GM12864 (cell line): Measurements from ENCODE around the gene PDYN.

ENCODE experiments used
- DNase-seq: peaks from one replicate; pipeline ENCODE4 v3.0.0-alpha.2; 2011; ENCODE audit warnings: low read depth
- H3K4me3 ChIP-seq: 2 replicates; pipeline ENCODE4 v1.5.1; 2011; ENCODE audit warnings: mild to moderate bottlenecking, low read depth, low read length, control low read depth
- CTCF ChIP-seq: IDR thresholded peaks from 2 replicates; pipeline ENCODE4 v1.5.1; 2011; ENCODE audit warnings: low read depth, mild to moderate bottlenecking, moderate library complexity, low read length, control low read depth, inconsistent platforms; ENCODE audit errors: missing control alignments

PDYN gene

GRCh38 chr20:1947535-1947846, 46.4 kb downstream of the PDYN start:
- no peak for DNase-seq
- H3K4me3 ChIP-seq, result no peak overlapping the region
- TF ChIP-seq CTCF, result no peak

GRCh38 chr20:1946762-1947534, 46.9 kb downstream of the PDYN start:
- TF ChIP-seq CTCF, result no peak
- no peak for DNase-seq
- H3K4me3 ChIP-seq, result no peak overlapping the region

- no peak for DNase-seq
- H3K4me3 ChIP-seq, result no peak overlapping the region
- no peak for TF ChIP-seq CTCF
Measured at GRCh38 chr20:1946442-1946761, 47.5 kb downstream of the PDYN start.

- no peak for DNase-seq
- no peak overlapping the region for H3K4me3 ChIP-seq
- TF ChIP-seq CTCF, result no peak
Measured at GRCh38 chr20:1945660-1946059, 48.2 kb downstream of the PDYN start.

- no peak overlapping the region for H3K4me3 ChIP-seq
- TF ChIP-seq CTCF, result no peak
- DNase-seq, result no peak
Measured at GRCh38 chr20:1945134-1945618, 48.7 kb downstream of the PDYN start.

- no peak for DNase-seq
- H3K4me3 ChIP-seq, result no peak overlapping the region
- TF ChIP-seq CTCF, result no peak
Measured at GRCh38 chr20:1944345-1945091, 49.3 kb downstream of the PDYN start.
